Activated CD4-positive, alpha-beta T cell treated with anti-CD3 and anti-CD28 coated beads, Interleukin-2, amount 50 U/mL, for 24 hours (primary cell): ENCODE results near the gene DPYSL4.
A peak's percentile ranks its signal among the peaks of the same experiment; 100 is the strongest.
"Not testable (repeated sequence)": the region's sequence is repeated elsewhere in the genome, so short reads cannot be mapped to it uniquely, and the experiment has no call there.

Experiments used
- DNase-seq, 2 donors: peaks; one replicate each; pipeline ENCODE4 v3.0.0-alpha.2; 2020; ENCODE audit warnings: low read depth in 1 of 2, low spot score in 1 of 2

Gene DPYSL4

DNA sequence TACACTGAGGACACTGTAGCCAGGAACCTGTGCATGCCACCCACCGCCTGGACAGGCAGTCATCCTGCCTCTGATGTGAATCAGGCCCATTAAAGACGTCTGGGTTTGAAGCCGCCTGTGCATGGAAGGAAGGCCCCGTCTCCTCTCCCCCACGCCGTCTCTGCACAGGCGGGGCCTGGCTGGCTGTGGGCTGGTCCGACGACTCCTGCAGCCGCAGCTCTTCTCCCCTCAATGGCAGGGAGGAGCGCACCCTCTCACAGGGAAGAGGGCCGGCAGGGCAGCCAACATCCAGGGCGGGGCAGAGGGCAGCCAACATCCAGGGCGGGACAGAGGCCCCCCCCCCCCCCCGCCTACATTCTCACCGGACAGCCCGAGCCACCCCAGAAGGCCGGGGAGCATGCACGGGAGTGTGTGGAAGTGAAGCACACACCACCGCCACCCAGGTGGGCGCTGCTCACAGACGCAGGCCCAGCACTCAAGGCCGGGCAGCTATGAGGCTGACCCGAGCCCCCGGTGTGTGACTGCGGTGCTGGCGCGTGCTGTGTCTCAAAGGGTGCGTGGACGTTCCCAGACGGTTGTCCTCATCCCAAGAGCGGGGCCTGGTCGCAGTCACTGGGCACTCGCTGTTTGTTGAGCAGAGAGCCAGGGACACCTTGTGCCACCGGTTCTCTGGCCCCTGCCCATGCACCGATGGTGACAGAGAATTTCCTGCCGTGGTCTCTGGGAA lies 19.1 kb downstream of the DPYSL4 start:
- DNase-seq, result no peak

DNA sequence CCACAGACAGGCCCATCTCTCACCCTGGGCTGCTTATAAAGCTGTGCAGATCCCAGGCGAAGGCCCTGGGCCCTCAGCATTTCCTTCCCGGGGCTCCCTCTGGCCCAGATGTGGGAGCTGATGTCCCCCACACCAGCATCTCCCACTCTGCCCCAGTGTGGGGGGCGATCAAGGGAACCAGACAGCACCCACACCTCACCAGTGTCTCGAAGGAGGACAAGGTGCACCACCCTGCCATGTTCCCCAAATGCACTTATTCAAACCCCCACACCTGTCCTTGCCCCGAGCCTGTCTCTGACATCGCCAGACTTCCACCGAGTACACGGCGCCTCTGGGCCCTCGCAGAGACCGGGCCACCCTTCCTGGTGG lies 19.6 kb downstream of the DPYSL4 start:
- DNase-seq, result no peak

DNA sequence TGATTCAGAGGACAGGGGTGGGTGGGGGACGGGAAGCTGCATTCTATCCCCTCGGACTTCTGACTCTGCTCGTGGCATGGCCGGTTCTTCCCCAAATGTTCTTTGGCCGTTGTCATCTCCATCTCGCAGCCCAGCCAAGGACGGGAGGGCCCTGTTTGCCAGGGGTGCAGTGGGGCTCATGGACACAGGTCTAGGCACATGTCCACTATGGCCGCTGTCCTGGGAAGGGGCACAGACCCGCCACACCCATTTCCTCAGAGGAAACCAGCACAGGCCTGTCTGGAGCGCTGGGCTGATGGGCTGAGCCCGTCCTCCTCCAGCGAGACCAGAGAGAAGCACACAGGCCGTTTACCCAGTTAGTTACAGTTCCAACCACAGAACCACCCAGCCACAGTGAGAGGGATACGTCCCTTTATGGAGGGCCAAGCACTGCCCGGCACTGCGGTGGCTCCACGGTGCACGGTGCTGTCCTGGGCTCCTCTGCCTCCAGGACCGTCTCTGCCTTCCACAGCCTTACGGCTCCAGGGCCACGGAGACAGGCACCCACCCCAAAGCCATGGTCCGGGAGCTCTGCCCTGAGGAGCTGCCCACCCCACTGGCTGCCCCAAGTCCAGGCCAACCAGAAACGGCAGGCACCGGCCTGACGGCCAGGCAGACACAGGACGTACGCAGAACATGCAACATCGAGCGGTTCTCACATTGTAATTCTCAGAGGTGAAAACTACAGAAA lies 20.2 kb downstream of the DPYSL4 start:
- no peak for DNase-seq

GRCh38 chr10:132207536-132208461 lies 21.1 kb downstream of the DPYSL4 start:
- no peak for DNase-seq

DNA sequence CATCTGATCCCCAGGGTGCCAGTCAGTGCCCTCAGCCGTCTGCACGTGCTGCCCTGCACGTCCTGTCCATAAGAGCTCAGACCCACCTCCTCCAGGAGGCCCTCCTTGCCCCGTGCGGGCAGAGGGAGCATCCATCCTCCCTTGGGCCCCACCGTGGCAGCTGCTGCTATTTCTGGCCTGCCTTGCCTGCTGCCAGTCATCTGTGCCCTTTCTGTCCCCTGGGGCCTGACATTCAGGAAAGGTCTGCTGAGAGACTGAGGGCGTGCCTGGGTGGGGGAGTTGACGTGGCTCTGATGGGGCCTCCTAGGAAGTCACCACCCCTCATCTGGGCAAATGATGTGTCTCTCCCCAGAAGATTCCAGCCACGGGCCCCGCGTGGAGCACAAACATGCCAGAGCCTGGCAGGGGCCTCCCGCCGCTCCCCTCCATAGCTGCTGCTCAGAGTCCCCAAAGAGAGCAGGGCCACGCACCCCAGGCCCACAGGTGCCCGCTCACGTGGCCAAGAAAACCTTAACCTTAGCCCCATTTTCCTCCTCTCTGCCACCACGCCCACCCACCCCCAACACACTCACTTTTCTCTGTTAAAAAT lies 21.8 kb downstream of the DPYSL4 start:
- DNase-seq, result no peak

- DNase-seq, result no peak
Measured at GRCh38 chr10:132209130-132209529, 22.4 kb downstream of the DPYSL4 start.

DNA sequence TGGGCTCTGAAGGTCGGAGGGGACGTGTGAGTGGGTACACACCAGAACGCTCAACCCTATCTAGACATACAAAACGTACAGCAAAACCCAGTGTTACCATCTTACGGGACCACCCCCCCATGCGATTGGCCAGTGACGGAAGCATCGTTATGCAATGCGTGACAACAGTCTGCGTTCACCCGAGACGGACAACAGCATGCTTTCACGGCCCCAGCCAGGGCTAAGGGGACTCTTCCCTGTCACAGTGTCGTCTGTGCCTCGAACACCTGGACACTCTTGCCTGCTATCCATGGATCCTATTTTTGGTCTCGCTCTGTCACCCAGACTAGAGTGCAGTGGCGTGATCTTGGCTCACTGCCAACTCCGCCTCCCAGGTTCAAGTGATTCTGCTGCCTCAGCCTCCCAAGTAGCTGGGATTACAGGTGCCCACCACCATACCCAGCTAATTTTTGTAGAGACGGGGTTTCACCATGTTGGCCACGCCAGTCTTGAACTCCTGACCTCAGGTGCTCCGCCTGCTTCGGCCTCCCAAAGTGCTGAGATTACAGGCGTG lies 23.3 kb downstream of the DPYSL4 start:
- no peak for DNase-seq

DNA sequence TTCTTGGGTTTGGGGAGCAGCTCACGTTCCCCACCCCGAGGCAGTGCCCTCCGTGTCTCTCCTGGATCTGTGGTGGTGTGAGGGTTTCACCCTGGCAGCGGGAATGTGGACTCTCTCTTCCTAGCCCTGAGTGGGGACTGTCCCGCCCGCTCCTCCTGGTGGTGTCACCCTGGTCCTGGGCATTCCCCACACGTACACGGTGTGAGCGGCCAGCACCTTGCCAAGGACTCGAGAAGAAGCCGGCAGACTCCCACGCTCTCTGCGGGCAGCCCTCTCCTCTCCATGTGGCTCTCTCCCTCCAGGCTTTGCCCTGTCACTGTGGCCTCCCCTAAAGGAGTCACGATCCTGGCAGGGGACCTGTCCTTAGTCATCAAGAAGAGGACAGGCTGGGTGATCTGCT lies 24.0 kb downstream of the DPYSL4 start:
- no peak for DNase-seq

GRCh38 chr10:132211246-132211645 lies 24.5 kb downstream of the DPYSL4 start:
- no peak for DNase-seq

DNA sequence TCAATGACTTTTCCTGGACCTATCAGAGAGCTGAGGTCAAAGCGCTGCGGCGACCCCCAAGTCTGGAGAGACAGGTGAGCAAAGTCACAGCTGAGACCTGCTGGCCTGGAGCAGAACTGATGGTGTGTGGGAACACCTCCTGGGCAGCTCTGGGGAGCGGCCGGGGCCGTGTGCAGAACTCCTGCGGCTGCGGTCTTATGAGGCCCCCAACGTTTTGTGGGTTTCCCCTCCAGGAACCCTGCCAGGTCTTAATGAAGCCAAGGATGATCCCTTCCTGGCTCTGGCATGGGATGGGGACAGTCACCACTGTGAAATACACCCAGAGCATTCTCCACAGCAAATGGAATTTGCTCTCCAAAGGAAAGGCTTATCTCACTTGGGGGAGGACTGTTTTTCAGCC lies 26.1 kb downstream of the DPYSL4 start:
- no peak for DNase-seq

DNA sequence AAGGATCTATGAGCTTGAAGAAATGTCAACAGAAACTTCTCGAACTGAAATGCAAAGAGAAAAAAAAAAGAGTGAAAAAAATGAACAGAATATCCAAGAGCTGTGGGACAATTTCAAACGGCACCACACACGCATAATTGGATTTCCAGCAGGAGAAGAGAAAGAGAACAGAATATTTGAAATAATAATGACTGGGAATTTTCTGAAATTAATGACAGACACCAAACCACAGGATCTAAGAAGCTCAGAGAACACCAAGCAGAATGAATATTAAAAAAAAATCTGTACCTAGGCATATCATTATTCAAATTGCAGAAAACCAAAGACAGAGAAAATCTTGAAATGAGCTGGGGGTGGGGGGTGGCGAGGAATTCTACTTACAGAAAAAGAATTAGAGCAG lies 27.2 kb downstream of the DPYSL4 start:
- no peak for DNase-seq

- not testable (repeated sequence) for DNase-seq
Measured at GRCh38 chr10:132216441-132216840, 29.7 kb downstream of the DPYSL4 start.

DNA sequence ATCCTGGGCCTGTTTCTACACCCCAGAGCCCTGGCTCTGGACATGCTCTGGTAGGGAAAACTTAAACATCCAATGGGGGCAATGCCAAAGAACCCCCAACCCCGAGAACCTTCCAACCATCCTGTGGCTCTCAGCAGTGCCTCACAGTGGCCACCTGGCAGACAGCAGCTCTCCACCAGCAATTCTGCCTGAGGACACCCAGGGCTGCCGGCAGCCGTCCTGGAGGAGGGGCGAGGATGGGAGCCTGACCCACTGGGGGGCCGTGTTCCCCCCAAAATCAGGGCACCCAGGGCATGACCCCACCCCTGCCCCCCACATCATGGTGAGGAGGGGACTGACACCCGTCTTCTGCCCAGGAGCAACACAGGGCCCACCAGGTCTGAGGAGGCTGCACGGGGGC lies 32.7 kb downstream of the DPYSL4 start:
- DNase-seq, result no peak

DNA sequence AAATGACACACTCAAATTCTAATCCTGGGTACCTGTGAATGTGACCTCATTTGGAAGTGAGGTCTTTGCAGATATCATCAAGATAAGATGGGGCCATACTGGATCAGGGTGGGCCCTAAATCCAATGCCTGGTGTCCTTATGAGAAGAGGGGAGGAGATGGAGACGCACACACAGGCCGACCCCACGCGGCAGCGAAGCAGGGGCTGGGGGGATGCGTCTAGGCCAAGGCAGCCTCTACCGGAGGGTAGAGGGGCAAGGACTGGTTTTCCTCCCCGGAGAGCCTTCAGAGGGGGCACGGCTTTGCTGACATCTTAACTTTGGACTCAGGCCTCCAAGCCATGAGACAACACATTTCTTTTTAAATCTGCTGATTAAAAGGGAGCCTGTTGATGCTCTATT lies 33.3 kb downstream of the DPYSL4 start:
- no peak for DNase-seq

- not testable (repeated sequence) for DNase-seq
Measured at GRCh38 chr10:132220996-132221395, 34.2 kb downstream of the DPYSL4 start.

- no peak for DNase-seq
Measured at GRCh38 chr10:132222726-132223125, 36.0 kb downstream of the DPYSL4 start.

DNA sequence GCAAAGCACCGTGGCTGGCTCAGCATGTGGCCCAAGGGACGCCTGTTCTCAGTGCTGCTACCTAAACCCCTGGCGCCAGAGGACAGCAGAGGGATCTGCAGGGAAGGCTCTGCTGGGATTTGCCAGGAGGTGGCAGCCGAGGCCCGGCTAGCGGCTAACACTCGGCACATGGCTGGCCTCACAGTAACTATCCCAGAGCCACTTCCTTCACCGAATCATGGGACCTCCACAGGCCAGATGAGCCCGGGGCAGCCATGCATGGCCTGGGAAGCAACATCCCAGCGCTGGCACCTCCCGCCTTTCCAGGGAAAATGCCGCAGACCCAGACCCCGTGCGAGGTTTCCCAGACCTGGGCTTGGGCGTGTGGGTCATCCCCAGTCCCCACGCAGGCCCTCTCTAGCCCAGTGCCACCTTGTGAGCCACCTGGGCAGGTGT lies 36.4 kb downstream of the DPYSL4 start:
- DNase-seq, result peak in 1 of 2 donors; percentile 55

DNA sequence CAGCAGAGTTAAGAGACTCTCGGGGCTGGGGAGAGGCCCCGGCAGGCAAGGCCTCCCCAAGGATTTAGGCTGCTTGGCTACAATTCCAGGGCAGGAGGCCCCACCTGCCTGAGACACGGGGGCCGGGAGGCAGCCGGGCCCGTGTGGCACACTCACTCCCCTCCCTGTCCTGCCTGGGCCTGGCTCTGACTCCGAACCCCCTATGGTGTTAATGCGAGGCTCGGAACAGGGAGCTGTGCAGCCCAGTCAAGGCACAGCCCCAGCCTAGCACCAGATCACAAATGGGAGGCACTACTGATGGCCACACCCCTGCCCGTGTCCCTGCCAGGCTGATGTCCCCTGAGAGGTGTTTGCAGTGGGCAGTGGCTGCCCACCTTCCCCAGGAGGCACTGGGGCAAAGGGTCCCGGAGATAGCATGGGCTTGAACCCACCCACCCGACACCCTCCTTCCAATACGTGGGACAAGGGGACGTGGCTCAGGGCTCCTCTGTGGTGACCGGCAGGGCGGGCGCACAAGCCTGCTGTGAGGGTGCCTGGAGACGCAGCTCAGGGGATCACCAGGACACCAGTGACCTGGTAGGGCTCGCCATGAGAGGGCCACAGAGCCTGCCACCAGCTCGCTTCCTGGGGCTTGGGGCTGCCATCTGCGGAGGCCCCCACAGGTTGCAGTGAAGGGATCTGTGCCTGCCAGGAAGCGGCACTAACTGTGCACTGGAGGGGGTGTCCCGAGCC lies 37.0 kb downstream of the DPYSL4 start:
- no peak for DNase-seq

DNA sequence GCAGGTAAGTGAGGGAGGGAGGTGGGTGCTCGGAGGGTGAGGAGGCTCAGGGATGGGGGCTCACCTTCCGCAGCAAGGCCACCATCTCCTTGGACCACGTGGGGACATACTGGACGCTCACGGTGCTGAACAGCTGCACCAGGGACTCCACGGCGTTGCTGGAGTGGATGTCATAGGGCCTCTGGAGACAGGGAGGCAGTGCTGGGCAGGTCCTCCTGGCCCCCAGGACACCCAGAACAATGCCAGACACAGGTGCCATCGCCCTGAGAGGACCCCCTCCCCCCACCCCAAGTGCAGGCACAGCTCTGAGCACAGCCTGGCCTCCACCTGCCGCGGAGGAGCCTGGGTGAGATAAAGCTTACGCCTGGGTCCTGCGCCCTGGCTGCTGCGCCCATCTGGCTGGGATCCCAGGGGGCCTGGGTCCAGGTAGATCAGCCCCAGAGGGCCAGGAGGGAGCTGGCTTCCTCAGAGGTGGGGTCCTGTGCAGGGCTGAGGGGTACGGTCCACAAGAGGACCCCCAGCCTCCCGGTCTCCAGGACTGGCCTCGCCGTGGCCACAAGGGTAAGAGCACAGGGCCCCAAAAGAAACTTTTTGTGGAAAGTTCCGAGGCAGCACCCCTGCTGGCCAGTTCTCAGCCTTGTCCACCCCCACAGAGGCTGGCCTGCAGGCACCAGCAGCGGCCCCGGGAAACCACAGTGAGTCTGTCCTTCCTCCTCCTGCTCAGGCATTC lies 37.8 kb downstream of the DPYSL4 start:
- no peak for DNase-seq
